ENCODE measurements around the gene PCNX1.
"Not testable (repeated sequence)": the region's sequence is repeated elsewhere in the genome, so short reads cannot be mapped to it uniquely, and the experiment has no call there.

The PCNX1 gene

DNA sequence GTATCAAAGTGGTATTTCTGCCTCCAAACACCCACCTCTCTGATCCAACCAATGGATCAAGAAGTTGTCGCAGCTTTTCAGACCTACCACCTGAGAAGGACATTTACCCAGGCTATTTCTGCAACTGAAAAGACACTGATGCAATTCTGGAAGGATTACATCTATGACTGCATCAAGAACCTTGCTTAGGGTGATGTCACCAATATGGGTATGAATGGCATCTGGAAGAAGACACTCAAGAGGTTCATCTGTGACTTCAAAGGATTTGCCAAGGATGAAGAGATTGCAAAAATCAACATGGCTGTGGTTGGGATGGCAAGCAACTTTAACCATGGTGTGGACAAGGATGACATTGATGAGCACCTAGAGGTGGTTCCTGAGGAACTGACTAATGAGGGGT lies 154.2 kb downstream of the PCNX1 start:
- no peak for DNase-seq (ENCODE audit: low read depth, low spot score)
- in situ Hi-C loops (cut with HindIII; ENCODE audit: low sequenced_read_pairs) = no loop called here
- no peak overlapping the region for H3K4me3 ChIP-seq (ENCODE audit: low read depth, low read length)
- TF ChIP-seq, protein P1, sequence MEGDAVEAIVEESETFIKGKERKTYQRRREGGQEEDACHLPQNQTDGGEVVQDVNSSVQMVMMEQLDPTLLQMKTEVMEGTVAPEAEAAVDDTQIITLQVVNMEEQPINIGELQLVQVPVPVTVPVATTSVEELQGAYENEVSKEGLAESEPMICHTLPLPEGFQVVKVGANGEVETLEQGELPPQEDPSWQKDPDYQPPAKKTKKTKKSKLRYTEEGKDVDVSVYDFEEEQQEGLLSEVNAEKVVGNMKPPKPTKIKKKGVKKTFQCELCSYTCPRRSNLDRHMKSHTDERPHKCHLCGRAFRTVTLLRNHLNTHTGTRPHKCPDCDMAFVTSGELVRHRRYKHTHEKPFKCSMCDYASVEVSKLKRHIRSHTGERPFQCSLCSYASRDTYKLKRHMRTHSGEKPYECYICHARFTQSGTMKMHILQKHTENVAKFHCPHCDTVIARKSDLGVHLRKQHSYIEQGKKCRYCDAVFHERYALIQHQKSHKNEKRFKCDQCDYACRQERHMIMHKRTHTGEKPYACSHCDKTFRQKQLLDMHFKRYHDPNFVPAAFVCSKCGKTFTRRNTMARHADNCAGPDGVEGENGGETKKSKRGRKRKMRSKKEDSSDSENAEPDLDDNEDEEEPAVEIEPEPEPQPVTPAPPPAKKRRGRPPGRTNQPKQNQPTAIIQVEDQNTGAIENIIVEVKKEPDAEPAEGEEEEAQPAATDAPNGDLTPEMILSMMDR (IDR thresholded peaks at IDR 0.05; ENCODE audit: low read depth, low read length) = no peak

DNA sequence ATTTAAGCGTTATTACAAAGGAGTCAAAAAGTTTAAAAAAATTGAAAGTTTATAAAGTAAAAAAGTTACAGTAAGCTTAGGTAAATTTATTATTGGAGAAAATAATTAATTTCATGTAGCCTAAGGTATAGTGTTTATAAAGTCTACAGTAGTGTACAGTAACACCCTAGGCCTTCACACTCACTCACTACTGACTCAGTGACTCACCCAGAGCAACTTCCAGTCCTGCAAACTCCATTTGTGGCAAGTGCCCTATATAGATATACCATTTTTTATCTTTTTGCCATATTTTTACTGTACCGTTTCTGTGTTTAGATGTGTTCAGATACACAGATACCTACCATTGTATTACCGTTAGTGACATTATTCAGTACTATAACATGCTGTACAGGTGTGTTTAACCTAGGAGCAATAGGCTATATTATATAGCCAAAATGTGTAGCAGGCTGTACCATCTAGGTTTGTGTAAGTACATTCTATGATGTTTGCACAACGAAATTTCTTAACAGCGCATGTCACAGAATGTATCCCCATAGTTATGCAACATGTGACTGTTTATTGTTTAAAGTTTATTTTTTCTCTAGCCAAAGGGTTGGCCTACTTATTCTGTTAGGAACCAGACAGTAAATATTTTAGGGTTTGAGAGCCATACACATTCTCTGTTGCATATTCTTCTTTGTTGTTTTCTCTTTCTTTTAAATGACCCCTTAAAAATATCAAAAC lies 155.5 kb downstream of the PCNX1 start:
- DNase-seq (ENCODE audit: low read depth, low spot score) = no peak
- H3K4me3 ChIP-seq (ENCODE audit: low read depth, low read length) = no peak overlapping the region
- in situ Hi-C loops (cut with HindIII; ENCODE audit: low sequenced_read_pairs) = no loop called here
- TF ChIP-seq, protein P1 (IDR thresholded peaks at IDR 0.05; ENCODE audit: low read depth, low read length) = no peak

DNA sequence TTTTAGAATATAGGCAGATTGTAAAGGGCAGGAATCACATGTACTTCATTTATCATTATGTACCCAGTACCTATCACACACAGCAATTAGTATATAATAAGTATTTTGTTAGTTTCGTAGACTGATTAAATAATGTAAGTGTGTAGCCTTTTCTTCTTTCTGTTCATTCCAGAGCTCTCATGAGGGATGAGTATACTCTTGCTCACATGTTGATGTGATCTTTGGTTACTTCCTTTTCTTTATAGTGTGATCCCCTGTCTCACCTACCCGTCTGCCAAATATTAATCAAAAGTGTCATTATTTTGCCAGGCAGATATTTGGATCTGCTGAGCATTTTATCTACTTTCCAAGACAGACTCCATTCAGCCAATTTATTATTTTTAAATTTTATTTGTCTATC lies 156.1 kb downstream of the PCNX1 start:
- no peak for DNase-seq (ENCODE audit: low read depth, low spot score)
- in situ Hi-C loops (cut with HindIII; ENCODE audit: low sequenced_read_pairs) = no loop called here
- H3K4me3 ChIP-seq (ENCODE audit: low read depth, low read length) = no peak overlapping the region
- TF ChIP-seq, protein P1 (IDR thresholded peaks at IDR 0.05; ENCODE audit: low read depth, low read length) = no peak

DNA sequence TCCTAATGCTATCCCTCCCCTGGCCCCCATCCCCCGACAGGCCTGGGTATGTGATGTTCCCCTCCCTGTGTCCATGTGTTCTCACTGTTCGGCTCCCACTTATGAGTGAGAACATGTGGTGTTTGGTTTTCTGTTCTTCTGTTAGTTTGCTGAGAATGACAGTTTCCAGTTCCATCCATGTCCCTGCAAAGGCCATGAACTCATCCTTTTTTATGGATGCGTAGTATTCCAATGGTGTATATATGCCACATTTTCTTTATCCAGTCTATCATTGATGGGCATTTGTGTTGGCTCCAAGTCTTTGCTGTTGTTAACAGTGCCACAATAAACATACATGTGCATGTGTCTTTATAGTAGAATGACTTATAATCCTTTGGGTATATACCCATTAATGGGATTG lies 157.5 kb downstream of the PCNX1 start:
- H3K4me3 ChIP-seq (ENCODE audit: low read depth, low read length); DNase-seq (ENCODE audit: low read depth, low spot score); in situ Hi-C loops (cut with HindIII; ENCODE audit: low sequenced_read_pairs): not testable (repeated sequence)

DNA sequence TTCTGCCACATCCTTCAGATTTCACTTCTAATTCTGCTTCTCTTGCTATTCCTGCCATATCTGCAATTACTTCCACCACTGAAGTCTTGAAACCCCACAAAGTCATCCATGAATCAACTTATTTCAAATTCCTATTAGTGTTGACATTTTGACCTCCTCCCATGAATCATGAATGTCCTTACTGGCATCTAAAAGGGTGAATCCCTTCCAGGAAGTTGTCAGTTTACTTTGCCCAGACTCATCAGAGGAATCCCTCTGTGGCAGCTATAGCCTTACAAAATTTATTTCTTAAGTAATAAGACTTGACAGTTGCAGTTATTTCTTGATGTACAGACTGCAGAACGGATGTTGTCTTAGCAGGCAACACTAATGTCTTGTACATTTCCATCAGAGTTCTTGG lies 162.9 kb downstream of the PCNX1 start:
- in situ Hi-C loops (cut with HindIII; ENCODE audit: low sequenced_read_pairs) = no loop called here
- TF ChIP-seq, protein P1 (IDR thresholded peaks at IDR 0.05; ENCODE audit: low read depth, low read length) = no peak
- H3K4me3 ChIP-seq (ENCODE audit: low read depth, low read length) = no peak overlapping the region
- DNase-seq (ENCODE audit: low read depth, low spot score) = no peak

DNA sequence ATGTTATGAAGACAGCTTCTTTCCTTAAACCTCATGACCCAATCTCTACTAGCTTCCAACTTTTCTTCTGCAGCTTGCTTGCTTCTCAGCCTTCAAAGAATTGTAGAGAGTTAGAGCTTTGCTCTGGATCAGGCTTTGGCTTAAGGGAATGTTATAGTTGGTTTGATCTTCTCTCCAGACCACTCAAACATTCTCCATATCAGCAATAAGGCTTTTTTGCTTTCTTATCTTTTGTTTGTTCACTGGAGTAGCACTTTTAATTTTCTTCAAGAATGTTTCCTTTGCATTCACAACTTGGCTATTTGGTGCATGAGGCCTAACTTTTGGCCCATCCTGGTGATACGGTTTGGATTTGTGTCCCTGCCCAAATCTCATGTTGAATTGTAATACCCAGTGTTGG lies 163.8 kb downstream of the PCNX1 start:
- TF ChIP-seq, protein P1 (IDR thresholded peaks at IDR 0.05; ENCODE audit: low read depth, low read length) = no peak
- no peak for DNase-seq (ENCODE audit: low read depth, low spot score)
- no peak overlapping the region for H3K4me3 ChIP-seq (ENCODE audit: low read depth, low read length)
- in situ Hi-C loops (cut with HindIII; ENCODE audit: low sequenced_read_pairs) = no loop called here

DNA sequence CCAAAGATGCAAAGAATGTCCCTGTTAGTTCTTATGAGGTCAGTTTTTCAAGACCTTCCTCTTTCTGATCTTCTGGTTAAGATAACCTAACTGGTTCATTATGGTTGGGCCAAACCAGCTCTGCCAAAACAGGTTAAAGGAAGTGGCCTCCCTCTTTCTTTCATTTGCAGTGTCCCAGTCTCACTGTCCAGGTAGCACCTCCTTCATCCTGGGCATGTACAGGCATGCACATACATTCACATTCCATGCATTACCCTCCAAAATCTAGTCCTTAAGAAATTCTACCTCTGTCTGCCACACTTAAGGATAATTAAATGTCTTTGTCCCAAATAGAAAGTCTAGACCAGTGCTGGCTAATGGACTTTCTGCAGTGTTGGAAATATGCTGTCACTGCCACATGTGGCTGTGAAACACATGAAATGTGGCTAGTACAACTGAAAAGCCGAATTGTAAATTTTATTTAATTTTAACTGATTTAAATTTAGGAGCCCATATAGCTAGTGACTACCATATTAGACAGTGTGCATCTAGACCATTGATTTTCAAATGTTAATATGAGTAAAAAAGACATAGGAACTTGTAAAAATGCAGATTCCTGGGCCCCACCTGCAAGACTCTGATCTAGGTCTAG lies 169.3 kb downstream of the PCNX1 start:
- no peak for DNase-seq (ENCODE audit: low read depth, low spot score)
- in situ Hi-C loops (cut with HindIII; ENCODE audit: low sequenced_read_pairs) = no loop called here
- H3K4me3 ChIP-seq (ENCODE audit: low read depth, low read length) = no peak overlapping the region
- TF ChIP-seq, protein P1 (IDR thresholded peaks at IDR 0.05; ENCODE audit: low read depth, low read length) = no peak
